ENCODE results near the gene LAMA2. TPM values are rescaled to one million over a fixed set of nuclear protein-coding genes. Genes with fewer than 3 reads are reported as not detected.

LAMA2 gene
- total RNA-seq, 1 experiment from 2014 or later, result 0.28 TPM

DNA sequence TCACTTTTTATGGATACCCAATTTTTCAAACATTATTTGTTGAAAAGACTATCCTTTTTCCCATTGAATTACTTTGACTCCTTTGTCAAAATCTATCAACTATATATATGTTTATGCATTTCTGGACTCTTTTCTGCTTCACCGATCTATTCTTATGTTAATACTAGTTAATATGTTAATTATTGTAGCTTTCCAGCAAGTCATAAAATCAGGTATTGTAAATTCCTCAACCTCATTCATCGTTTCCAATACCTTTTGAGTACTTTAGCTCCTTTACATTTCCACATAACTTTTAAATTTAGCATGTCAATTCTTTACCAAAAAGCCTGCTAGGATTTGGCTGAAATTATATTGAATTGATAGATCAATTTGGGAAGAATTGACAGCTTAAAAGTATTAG, 419.7 kb downstream of the LAMA2 start:
- Histone ChIP-seq H3K4me3 (ENCODE audit: low read depth in 2 of 2, low read length in 2 of 2) (no peak overlapping the region), H3K9me3 (ENCODE audit: control insufficient read depth, insufficient read depth, low read depth, low read length) (no peaks in the 10 kb centered on the region), H3K27ac (ENCODE audit: low read length) (no peak overlapping the region), H3K36me3 (ENCODE audit: control insufficient read depth, insufficient read depth, low read length) (no peaks in the 10 kb centered on the region), H3K27me3 (ENCODE audit: control insufficient read depth, insufficient read depth, low read length) (no peaks in the 10 kb centered on the region), H3K4me1 (ENCODE audit: control insufficient read depth, insufficient read depth, low read length) (peaks cover 7% of the 10 kb centered on the region)
- ChIA-PET POLR2A (no interaction called here), CTCF (no interaction called here)
- no TSS peak for BruUV-seq (replicated peaks)
- intact Hi-C loops (cut with micrococcal nuclease; ENCODE audit: unreplicated experiment) (no loop called here), in situ Hi-C loops (cut with HindIII; ENCODE audit: low pct_unique_long_range_greater_than_20kb, low sequenced_read_pairs) (no loop called here)
- ATAC-seq, result no peak
- DNase-seq (ENCODE audit: low read depth, low spot score), result no peak
- no peak for TF ChIP-seq TCF7L2 (IDR thresholded peaks at IDR 0.05; ENCODE audit: low read depth, low read length)
- no peak for TF ChIP-seq SIN3A (IDR thresholded peaks at IDR 0.05; ENCODE audit: borderline replicate concordance, insufficient read depth, low read depth, low read length)
- no peak for TF ChIP-seq POLR2AphosphoS5 (IDR thresholded peaks at IDR 0.05; ENCODE audit: low read depth, low read length)
- TF ChIP-seq, protein P1, sequence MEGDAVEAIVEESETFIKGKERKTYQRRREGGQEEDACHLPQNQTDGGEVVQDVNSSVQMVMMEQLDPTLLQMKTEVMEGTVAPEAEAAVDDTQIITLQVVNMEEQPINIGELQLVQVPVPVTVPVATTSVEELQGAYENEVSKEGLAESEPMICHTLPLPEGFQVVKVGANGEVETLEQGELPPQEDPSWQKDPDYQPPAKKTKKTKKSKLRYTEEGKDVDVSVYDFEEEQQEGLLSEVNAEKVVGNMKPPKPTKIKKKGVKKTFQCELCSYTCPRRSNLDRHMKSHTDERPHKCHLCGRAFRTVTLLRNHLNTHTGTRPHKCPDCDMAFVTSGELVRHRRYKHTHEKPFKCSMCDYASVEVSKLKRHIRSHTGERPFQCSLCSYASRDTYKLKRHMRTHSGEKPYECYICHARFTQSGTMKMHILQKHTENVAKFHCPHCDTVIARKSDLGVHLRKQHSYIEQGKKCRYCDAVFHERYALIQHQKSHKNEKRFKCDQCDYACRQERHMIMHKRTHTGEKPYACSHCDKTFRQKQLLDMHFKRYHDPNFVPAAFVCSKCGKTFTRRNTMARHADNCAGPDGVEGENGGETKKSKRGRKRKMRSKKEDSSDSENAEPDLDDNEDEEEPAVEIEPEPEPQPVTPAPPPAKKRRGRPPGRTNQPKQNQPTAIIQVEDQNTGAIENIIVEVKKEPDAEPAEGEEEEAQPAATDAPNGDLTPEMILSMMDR (IDR thresholded peaks at IDR 0.05), result no peak
- no peak for TF ChIP-seq REST (IDR thresholded peaks at IDR 0.05; ENCODE audit: insufficient read depth in 1 of 2, low read depth in 2 of 2, low read length in 1 of 2)

GRCh38 chr6:129306826-129307225, 423.9 kb downstream of the LAMA2 start:
- Histone ChIP-seq H3K27ac (ENCODE audit: low read length) (peak overlapping the region; percentile 1; the same call in 1 of the 2 replicates), H3K36me3 (ENCODE audit: control insufficient read depth, insufficient read depth, low read length) (no peaks in the 10 kb centered on the region), H3K4me1 (ENCODE audit: control insufficient read depth, insufficient read depth, low read length) (no peaks in the 10 kb centered on the region), H3K27me3 (ENCODE audit: control insufficient read depth, insufficient read depth, low read length) (no peaks in the 10 kb centered on the region), H3K9me3 (ENCODE audit: control insufficient read depth, insufficient read depth, low read depth, low read length) (no peaks in the 10 kb centered on the region), H3K4me3 (ENCODE audit: low read depth in 2 of 2, low read length in 2 of 2) (no peak overlapping the region)
- ATAC-seq (no peak), DNase-seq (ENCODE audit: low read depth, low spot score) (no peak)
- in situ Hi-C loops (cut with HindIII; ENCODE audit: low pct_unique_long_range_greater_than_20kb, low sequenced_read_pairs), result no loop called here
- TF ChIP-seq, protein P1 (IDR thresholded peaks at IDR 0.05), result no peak
- no peak for TF ChIP-seq SIN3A (IDR thresholded peaks at IDR 0.05; ENCODE audit: borderline replicate concordance, insufficient read depth, low read depth, low read length)
- TF ChIP-seq POLR2AphosphoS5 (IDR thresholded peaks at IDR 0.05; ENCODE audit: low read depth, low read length), result no peak
- no peak for TF ChIP-seq REST (IDR thresholded peaks at IDR 0.05; ENCODE audit: insufficient read depth in 1 of 2, low read depth in 2 of 2, low read length in 1 of 2)
- TF ChIP-seq TCF7L2 (IDR thresholded peaks at IDR 0.05; ENCODE audit: low read depth, low read length), result peak; percentile 39; the same call in 1 of the 2 replicates
- ChIA-PET POLR2A (interaction anchor here (0.7 kb wide), 1 partner anchor 163 kb away, joined by 3 read pairs; no protein-coding TSS in a partner anchor), CTCF (no interaction called here)
- intact Hi-C loops (cut with micrococcal nuclease; ENCODE audit: unreplicated experiment), result no loop called here
- no TSS peak for BruUV-seq (replicated peaks)
